HG03521 (cell line): ENCODE data around the gene DOCK2.

ENCODE experiments used
- ATAC-seq: cut with Tn5 transposase; IDR thresholded peaks from one replicate; pipeline ENCODE4 v1.9.1; 2021; ENCODE audit warnings: mild to moderate bottlenecking, moderate library complexity; ENCODE audit not compliant: unreplicated experiment

Gene DOCK2

GRCh38 chr5:170012622-170013021 lies 375.5 kb downstream of the DOCK2 start:
- ATAC-seq, result no peak

- ATAC-seq, result no peak
Measured at GRCh38 chr5:170020423-170020822, 383.3 kb downstream of the DOCK2 start.

- ATAC-seq, result no peak
Measured at GRCh38 chr5:170021506-170021905, 384.4 kb downstream of the DOCK2 start.

- no peak for ATAC-seq
Measured at GRCh38 chr5:170025853-170026252, 388.8 kb downstream of the DOCK2 start.

GRCh38 chr5:170028124-170028523 lies 391.0 kb downstream of the DOCK2 start:
- ATAC-seq, result no peak

- no peak for ATAC-seq
Measured at GRCh38 chr5:170034231-170034630, 397.2 kb downstream of the DOCK2 start.

- ATAC-seq, result no peak
Measured at GRCh38 chr5:170038241-170038640, 401.2 kb downstream of the DOCK2 start.

- no peak for ATAC-seq
Measured at GRCh38 chr5:170039830-170040229, 402.8 kb downstream of the DOCK2 start.

GRCh38 chr5:170046241-170046640 lies 409.2 kb downstream of the DOCK2 start:
- ATAC-seq, result no peak

GRCh38 chr5:170049713-170050112 lies 412.6 kb downstream of the DOCK2 start:
- ATAC-seq, result no peak

GRCh38 chr5:170053896-170054295 lies 416.8 kb downstream of the DOCK2 start:
- no peak for ATAC-seq

GRCh38 chr5:170055606-170056005 lies 418.5 kb downstream of the DOCK2 start:
- ATAC-seq, result no peak

- no peak for ATAC-seq
Measured at GRCh38 chr5:170056561-170057267, 419.6 kb downstream of the DOCK2 start.

GRCh38 chr5:170057311-170057710 lies 420.2 kb downstream of the DOCK2 start:
- ATAC-seq, result no peak

- ATAC-seq, result no peak
Measured at GRCh38 chr5:170059221-170059620, 422.1 kb downstream of the DOCK2 start.

- no peak for ATAC-seq
Measured at GRCh38 chr5:170067152-170067551, 430.1 kb downstream of the DOCK2 start.

- ATAC-seq, result no peak
Measured at GRCh38 chr5:170067574-170068170, 430.6 kb downstream of the DOCK2 start.

GRCh38 chr5:170069512-170069911 lies 432.4 kb downstream of the DOCK2 start:
- ATAC-seq, result no peak

- no peak for ATAC-seq
Measured at GRCh38 chr5:170070556-170071412, 433.7 kb downstream of the DOCK2 start.

- ATAC-seq, result no peak
Measured at GRCh38 chr5:170071748-170072147, 434.7 kb downstream of the DOCK2 start.

- no peak for ATAC-seq
Measured at GRCh38 chr5:170075696-170076095, 438.6 kb downstream of the DOCK2 start.

GRCh38 chr5:170076211-170076610 lies 439.1 kb downstream of the DOCK2 start:
- no peak for ATAC-seq
